Breast epithelium (tissue), 4 donors: Measurements from ENCODE around the gene GULP1. TPM values are rescaled to one million over a fixed set of nuclear protein-coding genes. Genes with fewer than 3 reads are reported as not detected.
"Not testable (repeated sequence)": the region's sequence is repeated elsewhere in the genome, so short reads cannot be mapped to it uniquely, and the experiment has no call there.

Experiments used
- DNase-seq, 2 donors: peaks; one replicate each; pipeline ENCODE4 v3.0.0-alpha.2; 2019; ENCODE audit warnings: low spot score in 2 of 2
- H3K27ac ChIP-seq, 2 donors: fragments of 200-600 bp; sonication (generic) in 1 of 2; one replicate each; pipeline ENCODE4 v1.5.1; 2016 to 2019; ENCODE audit warnings: mild to moderate bottlenecking in 1 of 2
- H3K27me3 ChIP-seq, 2 donors: fragments of 200-600 bp; sonication (generic) in 1 of 2; one replicate each; pipeline versions ENCODE4 v1.5.1 to v1.6.0; 2017 to 2019; ENCODE audit warnings: control low read depth in 1 of 2, mild to moderate bottlenecking in 1 of 2
- H3K36me3 ChIP-seq: fragments of 200-600 bp; one replicate; pipeline ENCODE4 v1.5.1; 2019
- H3K4me1 ChIP-seq, 2 donors: fragments of 200-600 bp; sonication (generic); one replicate each; pipeline ENCODE4 v1.5.1; 2016 to 2019; ENCODE audit warnings: control low read depth in 1 of 2
- H3K4me3 ChIP-seq, 3 donors: fragments of 200-600 bp; sonication (generic); 1 replicate in 2 of 3; 2 replicates in 1 of 3; pipeline ENCODE4 v1.5.1; 2016 to 2019; ENCODE audit warnings: mild to moderate bottlenecking in 3 of 3, moderate library complexity in 2 of 3
- H3K9me3 ChIP-seq, 2 donors: fragments of 200-600 bp; sonication (generic) in 1 of 2; one replicate each; pipeline ENCODE4 v1.5.1; 2016 to 2019; ENCODE audit warnings: control low read depth in 1 of 2
- POLR2A ChIP-seq: fragments of 450-650 bp; IDR thresholded peaks from one replicate; pipeline ENCODE4 v1.6.1; 2016; ENCODE audit warnings: antibody characterized with exemption, mild to moderate bottlenecking, moderate library complexity
- POLR2AphosphoS5 ChIP-seq, 3 donors: sonication (generic); formaldehyde crosslinking; IDR thresholded peaks; one replicate each; pipeline ENCODE4 v1.6.1; 2017; ENCODE audit warnings: antibody characterized with exemption in 3 of 3
- intact Hi-C: fragments of 100-400 bp; cut with DNase I; formaldehyde crosslinking; loops from one replicate; pipeline ENCODE4 v1.15.1; 2023; ENCODE audit warnings: low total_unique reads
- total RNA-seq, 3 donors: library from RNA; depleted of rRNA; stranded (reverse); fragments of >200 nt; gene quantifications; one replicate each; pipeline ENCODE4 v1.1.0, GENCODE V29; 2016
- TF ChIP-seq, protein P1 (sequence below), 3 donors: fragments of 450-650 bp; IDR thresholded peaks; one replicate each; pipeline ENCODE4 v1.5.1; 2016 to 2017; ENCODE audit warnings: antibody characterized with exemption in 3 of 3, mild to moderate bottlenecking in 3 of 3, moderate library complexity in 3 of 3

Gene GULP1
- total RNA-seq, 3 donors from 2014 or later, result 16.5 to 47.9 (median 43.8) TPM

DNA sequence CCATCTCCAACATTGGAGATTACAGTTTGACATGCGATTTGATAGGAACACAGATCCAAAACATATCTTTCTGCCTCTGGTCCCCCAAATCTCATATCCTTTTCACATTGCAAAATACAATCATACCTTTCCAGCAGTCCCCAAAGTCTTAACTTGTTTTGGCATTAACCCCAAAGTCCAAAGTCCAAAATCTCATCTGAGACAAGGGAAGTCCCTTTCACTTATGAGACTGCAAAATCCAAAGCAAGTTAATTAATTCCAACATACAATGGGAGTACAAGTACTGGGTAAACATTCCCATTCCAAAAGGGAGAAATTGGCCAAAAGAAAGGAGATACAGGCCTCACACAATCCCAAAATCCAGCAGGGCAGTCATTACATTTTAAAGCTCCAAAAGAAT lies 265.4 kb downstream of the GULP1 start:
- Histone ChIP-seq H3K36me3 (no peaks in the 10 kb centered on the region), H3K4me3 (no peak overlapping the region), H3K9me3 (peaks cover 7 to 12% of the 10 kb centered on the region in 2 donors), H3K4me1 (no peaks in the 10 kb centered on the region), H3K27me3 (no peaks in the 10 kb centered on the region), H3K27ac (no peak overlapping the region)
- TF ChIP-seq, protein P1, sequence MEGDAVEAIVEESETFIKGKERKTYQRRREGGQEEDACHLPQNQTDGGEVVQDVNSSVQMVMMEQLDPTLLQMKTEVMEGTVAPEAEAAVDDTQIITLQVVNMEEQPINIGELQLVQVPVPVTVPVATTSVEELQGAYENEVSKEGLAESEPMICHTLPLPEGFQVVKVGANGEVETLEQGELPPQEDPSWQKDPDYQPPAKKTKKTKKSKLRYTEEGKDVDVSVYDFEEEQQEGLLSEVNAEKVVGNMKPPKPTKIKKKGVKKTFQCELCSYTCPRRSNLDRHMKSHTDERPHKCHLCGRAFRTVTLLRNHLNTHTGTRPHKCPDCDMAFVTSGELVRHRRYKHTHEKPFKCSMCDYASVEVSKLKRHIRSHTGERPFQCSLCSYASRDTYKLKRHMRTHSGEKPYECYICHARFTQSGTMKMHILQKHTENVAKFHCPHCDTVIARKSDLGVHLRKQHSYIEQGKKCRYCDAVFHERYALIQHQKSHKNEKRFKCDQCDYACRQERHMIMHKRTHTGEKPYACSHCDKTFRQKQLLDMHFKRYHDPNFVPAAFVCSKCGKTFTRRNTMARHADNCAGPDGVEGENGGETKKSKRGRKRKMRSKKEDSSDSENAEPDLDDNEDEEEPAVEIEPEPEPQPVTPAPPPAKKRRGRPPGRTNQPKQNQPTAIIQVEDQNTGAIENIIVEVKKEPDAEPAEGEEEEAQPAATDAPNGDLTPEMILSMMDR (IDR thresholded peaks at IDR 0.05), result no peak
- TF ChIP-seq POLR2A, result no peak
- no peak for TF ChIP-seq POLR2AphosphoS5 (IDR thresholded peaks at IDR 0.05)
- intact Hi-C loops, result no loop called here
- DNase-seq, result no peak

DNA sequence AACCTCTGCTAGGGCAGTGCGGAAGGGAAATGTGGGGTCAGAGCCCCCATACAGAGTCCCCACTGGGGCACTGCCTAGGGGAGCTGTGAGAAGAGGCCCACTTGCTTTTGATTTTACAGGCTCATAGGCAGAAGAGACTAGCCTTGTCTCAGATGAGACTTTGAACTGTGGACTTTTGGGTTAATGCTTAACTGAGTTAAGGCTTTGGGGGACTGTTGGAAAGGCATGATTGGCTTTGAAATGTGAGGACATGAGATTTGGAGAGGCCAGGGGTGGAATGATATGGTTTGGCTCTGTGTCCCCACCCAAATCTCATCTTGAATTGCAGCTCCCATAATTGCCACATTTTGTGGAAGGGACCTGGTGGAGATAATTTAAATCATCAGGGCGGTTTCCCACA lies 267.8 kb downstream of the GULP1 start:
- H3K27ac ChIP-seq, DNase-seq, intact Hi-C loops, H3K27me3 ChIP-seq, H3K4me1 ChIP-seq, H3K36me3 ChIP-seq, H3K4me3 ChIP-seq: not testable (repeated sequence)
- H3K9me3 ChIP-seq, result peaks cover 7 to 12% of the 10 kb centered on the region in 2 donors

DNA sequence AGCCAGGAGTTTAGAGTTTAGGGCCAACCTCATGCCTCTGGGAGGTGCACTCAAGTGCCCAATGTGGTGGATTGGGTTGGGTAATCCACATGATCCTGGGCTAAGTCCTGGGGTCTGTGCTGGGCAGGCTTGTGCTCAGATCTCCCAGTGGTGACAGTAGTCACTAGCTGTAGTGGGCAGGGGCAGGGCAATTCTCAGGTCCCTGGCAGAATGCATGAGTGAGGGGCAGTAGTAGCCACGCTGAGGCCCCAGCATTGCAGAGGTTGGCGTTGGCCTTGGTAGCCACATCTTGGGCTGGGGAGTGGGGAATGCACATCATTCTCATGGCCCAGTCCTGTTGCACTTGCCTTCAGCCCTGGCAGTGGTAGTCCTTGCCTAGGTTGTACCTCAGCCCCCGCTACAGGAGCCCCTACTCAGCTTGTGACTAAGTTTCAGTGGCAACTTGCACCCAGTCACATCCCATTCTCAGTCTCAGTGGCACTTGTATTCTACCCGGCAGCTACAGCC lies 269.9 kb downstream of the GULP1 start:
- Histone ChIP-seq H3K4me1 (no peaks in the 10 kb centered on the region), H3K4me3 (no peak overlapping the region), H3K36me3 (no peaks in the 10 kb centered on the region), H3K27me3 (no peaks in the 10 kb centered on the region), H3K27ac (no peak overlapping the region), H3K9me3 (peaks cover 7 to 12% of the 10 kb centered on the region in 2 donors)
- TF ChIP-seq, protein P1 (IDR thresholded peaks at IDR 0.05), result no peak
- no peak for TF ChIP-seq POLR2AphosphoS5 (IDR thresholded peaks at IDR 0.05)
- intact Hi-C loops, result no loop called here
- DNase-seq, result no peak

DNA sequence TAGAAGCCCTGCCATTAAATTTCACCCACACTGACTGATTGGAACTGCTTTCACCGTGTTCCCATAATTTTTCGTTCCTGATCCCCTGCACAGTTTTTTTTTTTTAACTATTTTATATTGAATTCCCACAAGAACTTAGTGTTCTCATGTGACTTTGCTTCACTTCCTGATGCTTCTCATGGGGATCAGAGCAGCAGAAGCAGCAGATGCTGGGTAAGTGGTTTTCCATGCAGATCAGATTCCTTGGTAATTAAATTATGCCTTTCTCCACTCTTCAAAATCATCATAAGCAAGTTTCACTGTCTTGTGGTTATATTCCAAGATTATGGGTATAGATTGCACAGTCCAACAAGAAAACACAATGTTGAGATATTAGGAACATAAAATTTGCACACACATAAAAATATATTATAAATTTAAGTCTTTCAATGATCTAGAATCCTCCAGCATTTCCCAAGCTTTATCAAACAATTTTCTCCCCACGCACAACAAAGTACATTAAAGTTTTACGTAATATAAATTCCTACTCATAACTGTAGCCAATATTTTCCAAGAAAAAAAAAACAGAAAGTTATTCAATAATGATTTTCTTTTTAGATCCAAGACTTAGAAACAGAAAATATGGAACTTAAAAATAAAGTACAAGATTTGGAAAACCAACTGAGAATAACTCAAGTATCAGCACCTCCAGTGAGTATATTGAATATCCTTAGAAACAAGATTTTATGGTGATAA lies 277.9 kb downstream of the GULP1 start:
- no peaks in the 10 kb centered on the region for H3K36me3 ChIP-seq
- H3K4me3 ChIP-seq, result no peak overlapping the region
- no peak for DNase-seq
- H3K4me1 ChIP-seq, result no peaks in the 10 kb centered on the region
- H3K27ac ChIP-seq, result peak overlapping the region in 1 of 2 donors; percentile 30
- intact Hi-C loops, result no loop called here
- H3K9me3 ChIP-seq, result no peaks in the 10 kb centered on the region
- H3K27me3 ChIP-seq, result no peaks in the 10 kb centered on the region
- TF ChIP-seq, protein P1 (IDR thresholded peaks at IDR 0.05), result no peak
- TF ChIP-seq POLR2AphosphoS5 (IDR thresholded peaks at IDR 0.05), result no peak
- TF ChIP-seq POLR2A, result no peak

DNA sequence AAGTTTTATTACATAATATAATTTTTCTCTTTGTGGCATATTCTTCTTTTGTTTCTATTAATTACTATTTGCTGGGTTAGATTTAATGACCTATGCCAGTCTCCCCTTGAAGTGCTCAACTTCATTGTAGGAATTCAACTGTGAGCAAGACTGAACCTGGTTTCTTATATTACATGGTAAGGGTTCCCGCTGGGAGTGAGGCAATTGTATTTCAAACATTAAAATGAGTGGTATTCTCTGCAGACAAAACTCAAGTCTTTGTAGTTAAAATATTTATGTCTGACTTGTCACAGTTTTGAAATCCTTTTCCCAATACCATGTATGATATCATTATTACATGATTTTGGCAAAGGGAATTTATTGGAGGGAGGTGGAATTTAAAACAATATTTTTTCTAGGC lies 278.7 kb downstream of the GULP1 start:
- no peak for DNase-seq
- H3K4me3 ChIP-seq, result no peak overlapping the region
- TF ChIP-seq, protein P1 (IDR thresholded peaks at IDR 0.05), result no peak
- TF ChIP-seq POLR2AphosphoS5 (IDR thresholded peaks at IDR 0.05), result no peak
- TF ChIP-seq POLR2A, result no peak
- intact Hi-C loops, result no loop called here
- no peak overlapping the region for H3K27ac ChIP-seq
- H3K9me3 ChIP-seq, result no peaks in the 10 kb centered on the region
- no peaks in the 10 kb centered on the region for H3K36me3 ChIP-seq
- H3K27me3 ChIP-seq, result no peaks in the 10 kb centered on the region
- no peaks in the 10 kb centered on the region for H3K4me1 ChIP-seq
